ENCODE measurements around the gene TFDP1. TPM values are rescaled to one million over a fixed set of nuclear protein-coding genes. Genes with fewer than 3 reads are reported as not detected.

TFDP1 gene
- total RNA-seq, 1 experiment from 2014 or later = 140 TPM

DNA sequence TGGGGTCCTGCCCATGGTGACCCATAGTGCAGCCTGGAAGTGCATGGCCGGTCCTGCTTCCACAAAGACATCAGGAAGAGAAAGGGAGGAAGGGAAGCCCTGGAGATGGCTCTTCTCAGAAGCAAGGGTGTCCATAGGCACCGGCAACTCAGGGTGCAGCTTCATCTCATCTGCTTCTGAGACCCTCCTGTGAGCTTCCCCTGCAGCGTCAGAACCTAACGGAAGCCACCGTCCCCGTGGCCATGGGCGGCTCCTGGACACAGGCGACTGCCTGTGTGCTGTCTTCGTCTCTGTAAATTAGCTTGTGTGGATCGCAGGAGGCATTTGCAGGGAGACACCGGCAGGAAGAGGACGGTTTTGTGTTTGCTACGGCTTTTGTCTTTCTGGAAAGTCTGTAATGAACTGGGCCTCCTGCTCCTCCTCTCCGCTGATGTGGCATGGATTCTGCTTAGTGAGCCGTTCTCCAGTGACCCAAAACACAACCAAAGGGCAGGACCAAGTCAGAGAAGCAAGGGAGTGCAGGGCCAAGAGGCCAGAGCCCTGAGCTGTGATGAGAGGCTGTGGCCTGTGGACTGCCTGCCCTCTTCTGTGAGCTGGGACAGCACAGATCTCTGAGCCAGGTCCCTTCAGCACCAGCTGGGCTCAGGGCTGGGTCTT is 70.9 kb downstream of the TFDP1 start:
- no peaks in the 10 kb centered on the region for H3K4me1 ChIP-seq
- POLR2A ChIA-PET = no interaction called here
- Mint-ChIP-seq H3K9me3 (ENCODE audit: unreplicated experiment) (peaks cover 2% of the 10 kb centered on the region), H3K36me3 (ENCODE audit: insufficient read depth, unreplicated experiment) (no peaks in the 10 kb centered on the region), H3K4me1 (ENCODE audit: low read depth, unreplicated experiment) (no peaks in the 10 kb centered on the region), H3K27me3 (ENCODE audit: insufficient read depth, unreplicated experiment) (no peaks in the 10 kb centered on the region), H3K4me3 (ENCODE audit: unreplicated experiment) (no peak overlapping the region), H3K27ac (ENCODE audit: unreplicated experiment) (no peak overlapping the region)
- no peaks in the 10 kb centered on the region for H3K9me3 ChIP-seq
- no peak overlapping the region for H3K4me3 ChIP-seq (ENCODE audit: low read depth, low read length)
- BruUV-seq (replicated peaks) = no TSS peak
- H3K36me3 ChIP-seq (ENCODE audit: control insufficient read depth, insufficient read depth, low read length) = no peaks in the 10 kb centered on the region
- CTCF ChIA-PET = no interaction called here
- H3K27me3 ChIP-seq (replicated peaks; ENCODE audit: control insufficient read depth, insufficient read depth, low read length) = no peaks in the 10 kb centered on the region
- TF ChIP-seq, protein P1, sequence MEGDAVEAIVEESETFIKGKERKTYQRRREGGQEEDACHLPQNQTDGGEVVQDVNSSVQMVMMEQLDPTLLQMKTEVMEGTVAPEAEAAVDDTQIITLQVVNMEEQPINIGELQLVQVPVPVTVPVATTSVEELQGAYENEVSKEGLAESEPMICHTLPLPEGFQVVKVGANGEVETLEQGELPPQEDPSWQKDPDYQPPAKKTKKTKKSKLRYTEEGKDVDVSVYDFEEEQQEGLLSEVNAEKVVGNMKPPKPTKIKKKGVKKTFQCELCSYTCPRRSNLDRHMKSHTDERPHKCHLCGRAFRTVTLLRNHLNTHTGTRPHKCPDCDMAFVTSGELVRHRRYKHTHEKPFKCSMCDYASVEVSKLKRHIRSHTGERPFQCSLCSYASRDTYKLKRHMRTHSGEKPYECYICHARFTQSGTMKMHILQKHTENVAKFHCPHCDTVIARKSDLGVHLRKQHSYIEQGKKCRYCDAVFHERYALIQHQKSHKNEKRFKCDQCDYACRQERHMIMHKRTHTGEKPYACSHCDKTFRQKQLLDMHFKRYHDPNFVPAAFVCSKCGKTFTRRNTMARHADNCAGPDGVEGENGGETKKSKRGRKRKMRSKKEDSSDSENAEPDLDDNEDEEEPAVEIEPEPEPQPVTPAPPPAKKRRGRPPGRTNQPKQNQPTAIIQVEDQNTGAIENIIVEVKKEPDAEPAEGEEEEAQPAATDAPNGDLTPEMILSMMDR (IDR thresholded peaks at IDR 0.05; ENCODE audit: insufficient read depth in 1 of 2, low read depth in 1 of 2, low read length in 1 of 2, severe bottlenecking in 1 of 2, unreplicated experiment in 1 of 2) = no peak
- intact Hi-C loops (cut with micrococcal nuclease; ENCODE audit: unreplicated experiment) = no loop called here
- DNase-seq = peak in 1 of 2 experiments; percentile 28

DNA sequence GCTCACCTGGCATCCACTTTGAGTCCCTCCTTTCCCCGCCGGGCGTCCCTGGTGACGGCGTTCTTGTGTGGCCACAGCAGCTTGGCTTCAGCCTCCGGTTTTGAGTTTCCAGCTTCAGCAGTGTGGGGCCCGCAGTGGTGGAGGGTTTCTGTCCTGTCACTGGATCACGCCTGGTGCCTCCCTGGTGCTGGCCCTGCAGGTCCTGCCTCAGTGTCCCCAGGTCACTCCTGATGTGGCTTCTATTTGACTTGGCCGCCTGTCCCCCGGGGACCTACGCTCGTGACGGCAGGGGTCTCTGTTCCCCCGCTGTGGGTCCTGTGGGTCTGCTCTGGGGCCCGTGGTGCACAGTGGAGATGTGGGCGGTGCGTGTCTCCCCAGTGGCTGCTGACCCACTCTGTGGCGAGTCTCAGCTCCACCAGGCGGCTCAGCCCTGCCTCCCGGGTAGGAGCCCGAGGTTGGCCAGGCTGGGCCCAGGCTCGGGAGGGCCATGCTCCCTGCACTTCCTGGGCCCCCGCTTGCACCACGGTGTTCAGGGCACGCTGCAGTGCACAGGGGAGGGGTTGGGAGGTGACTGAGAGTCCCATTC is 71.5 kb downstream of the TFDP1 start:
- Histone ChIP-seq H3K9me3 (peaks cover 5% of the 10 kb centered on the region; the same call in 1 of the 2 replicates), H3K36me3 (ENCODE audit: control insufficient read depth, insufficient read depth, low read length) (no peaks in the 10 kb centered on the region), H3K4me1 (no peaks in the 10 kb centered on the region), H3K27me3 (replicated peaks; ENCODE audit: control insufficient read depth, insufficient read depth, low read length) (no peaks in the 10 kb centered on the region), H3K4me3 (ENCODE audit: low read depth, low read length) (no peak overlapping the region)
- intact Hi-C loops (cut with micrococcal nuclease; ENCODE audit: unreplicated experiment) = no loop called here
- Mint-ChIP-seq H3K4me3 (ENCODE audit: unreplicated experiment) (no peak overlapping the region), H3K4me1 (ENCODE audit: low read depth, unreplicated experiment) (no peaks in the 10 kb centered on the region), H3K9me3 (ENCODE audit: unreplicated experiment) (peaks cover 8% of the 10 kb centered on the region), H3K27me3 (ENCODE audit: insufficient read depth, unreplicated experiment) (no peaks in the 10 kb centered on the region), H3K27ac (ENCODE audit: unreplicated experiment) (no peak overlapping the region), H3K36me3 (ENCODE audit: insufficient read depth, unreplicated experiment) (no peaks in the 10 kb centered on the region)
- no TSS peak for BruUV-seq (replicated peaks)
- ChIA-PET POLR2A (no interaction called here), CTCF (no interaction called here)
- TF ChIP-seq, protein P1 (IDR thresholded peaks at IDR 0.05; ENCODE audit: insufficient read depth in 1 of 2, low read depth in 1 of 2, low read length in 1 of 2, severe bottlenecking in 1 of 2, unreplicated experiment in 1 of 2) = no peak
- DNase-seq = peak in 1 of 2 experiments; percentile 29

DNA sequence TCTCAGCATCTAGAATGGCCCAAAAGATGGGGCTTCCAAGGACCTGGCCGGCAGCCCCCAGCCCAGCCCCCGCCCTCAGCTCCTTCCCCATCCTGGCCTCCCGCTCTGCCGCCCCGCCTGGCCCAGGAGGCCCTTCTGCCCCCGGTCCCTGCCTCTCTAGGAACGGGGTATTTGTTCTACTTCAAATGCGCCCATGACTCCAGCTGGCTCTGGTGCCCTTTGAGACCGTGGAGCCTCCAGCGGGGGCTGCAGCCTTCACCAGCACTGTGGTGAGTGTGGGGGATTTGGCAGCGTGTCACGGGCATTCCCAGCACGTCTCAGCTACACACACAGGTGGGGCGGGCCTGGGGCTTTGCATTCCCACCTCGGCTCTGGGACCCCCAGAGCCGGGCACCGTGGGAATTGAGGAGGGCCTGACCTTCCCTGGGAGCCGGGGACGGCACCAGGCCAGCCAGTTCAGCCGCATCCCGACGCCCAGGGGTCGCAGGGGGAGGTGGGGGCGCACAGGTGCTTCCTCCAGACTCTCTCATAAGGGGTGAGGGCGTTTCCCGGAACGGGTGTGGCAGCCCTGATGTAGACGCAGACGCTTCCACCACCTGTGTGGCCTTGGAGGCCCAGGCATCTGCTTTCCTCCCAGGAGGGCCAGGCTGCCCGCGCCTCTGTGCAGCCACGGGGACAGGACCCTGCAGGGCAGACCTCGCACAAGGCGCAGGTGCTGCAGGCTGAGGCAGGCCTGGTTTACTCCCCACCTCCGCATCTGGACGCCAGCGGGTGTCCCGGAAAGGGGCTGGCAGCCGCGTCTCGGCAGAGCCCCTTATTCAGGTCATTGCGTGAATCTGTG is 72.5 kb downstream of the TFDP1 start:
- H3K27me3 Mint-ChIP-seq (ENCODE audit: insufficient read depth, unreplicated experiment) = no peaks in the 10 kb centered on the region
- H3K4me3 Mint-ChIP-seq (ENCODE audit: unreplicated experiment) = no peak overlapping the region
- intact Hi-C loops (cut with micrococcal nuclease; ENCODE audit: unreplicated experiment) = no loop called here
- H3K9me3 Mint-ChIP-seq (ENCODE audit: unreplicated experiment) = peaks cover 17% of the 10 kb centered on the region
- no peaks in the 10 kb centered on the region for H3K36me3 Mint-ChIP-seq (ENCODE audit: insufficient read depth, unreplicated experiment)
- no peak overlapping the region for H3K27ac Mint-ChIP-seq (ENCODE audit: unreplicated experiment)
- Histone ChIP-seq H3K4me1 (no peaks in the 10 kb centered on the region), H3K36me3 (ENCODE audit: control insufficient read depth, insufficient read depth, low read length) (no peaks in the 10 kb centered on the region), H3K9me3 (peaks cover 10% of the 10 kb centered on the region; the same call in 1 of the 2 replicates), H3K27me3 (replicated peaks; ENCODE audit: control insufficient read depth, insufficient read depth, low read length) (no peaks in the 10 kb centered on the region), H3K4me3 (ENCODE audit: low read depth, low read length) (no peak overlapping the region)
- DNase-seq = peak in 1 of 2 experiments; percentile 28
- CTCF ChIA-PET = no interaction called here
- no TSS peak for BruUV-seq (replicated peaks)
- POLR2A ChIA-PET = no interaction called here
- H3K4me1 Mint-ChIP-seq (ENCODE audit: low read depth, unreplicated experiment) = no peaks in the 10 kb centered on the region
- TF ChIP-seq, protein P1 (IDR thresholded peaks at IDR 0.05; ENCODE audit: insufficient read depth in 1 of 2, low read depth in 1 of 2, low read length in 1 of 2, severe bottlenecking in 1 of 2, unreplicated experiment in 1 of 2) = no peak

Measured in Caco-2 (cell line).